Body of pancreas (tissue), 4 donors: Measurements from ENCODE around the gene ZNF786. TPM values are rescaled to one million over a fixed set of nuclear protein-coding genes. Genes with fewer than 3 reads are reported as not detected.
"Not testable (repeated sequence)": the region's sequence is repeated elsewhere in the genome, so short reads cannot be mapped to it uniquely, and the experiment has no call there.

Experiments
- ATAC-seq: fragments of 150-250 bp; one replicate; pipeline ENCODE4 v1.9.1; 2016
- DNase-seq, 4 donors: peaks; one replicate each; pipeline ENCODE4 v3.0.0-alpha.2; 2019
- H3K27ac ChIP-seq, 4 donors: fragments of 200-600 bp; sonication (generic); 1 replicate in 3 of 4; 2 replicates in 1 of 4; pipeline versions ENCODE4 v1.5.1 to v1.6.1; 2016 to 2019; ENCODE audit warnings: mild to moderate bottlenecking in 1 of 4, mixed read lengths in 1 of 4, moderate library complexity in 1 of 4
- H3K27me3 ChIP-seq, 2 donors: fragments of 200-600 bp; sonication (generic); one replicate each; pipeline ENCODE4 v1.6.0; 2016; ENCODE audit warnings: mild to moderate bottlenecking in 1 of 2
- H3K36me3 ChIP-seq, 2 donors: fragments of 200-600 bp; sonication (generic); replicated peaks in 1 of 2; 2 replicates each; pipeline ENCODE4 v1.5.1; 2016; ENCODE audit warnings: low read depth in 2 of 2; ENCODE audit not compliant: insufficient read depth in 1 of 2
- H3K4me1 ChIP-seq: fragments of 200-600 bp; sonication (generic); one replicate; pipeline ENCODE4 v1.6.0; 2016
- H3K4me3 ChIP-seq, 2 donors: fragments of 200-600 bp; sonication (generic); 1 replicate in 1 of 2; 2 replicates in 1 of 2; pipeline ENCODE4 v1.5.1; 2016 to 2019
- H3K9me3 ChIP-seq, 3 donors: fragments of 200-600 bp; sonication (generic); 1 replicate in 2 of 3; 2 replicates in 1 of 3; pipeline ENCODE4 v1.5.1; 2016
- CTCF ChIP-seq, 7 experiments: fragments of 450-650 bp in 4 of 7; fragments of 200-600 bp in 3 of 7; sonication (generic) in 3 of 7; IDR thresholded peaks; one replicate each; pipeline ENCODE4 v1.5.1; 2016 to 2019; ENCODE audit warnings: antibody characterized with exemption in 7 of 7
- POLR2A ChIP-seq, 3 donors: fragments of 450-650 bp; IDR thresholded peaks; one replicate each; pipeline ENCODE4 v1.6.1; 2016; ENCODE audit warnings: antibody characterized with exemption in 3 of 3, mild to moderate bottlenecking in 2 of 3
- WGBS, 2 donors: methylation state at CpG; one replicate each; pipeline ENCODE4 v1.1.5; 2017; 5-methylcytosine and 5-hydroxymethylcytosine counted together
- intact Hi-C: fragments of 100-400 bp; cut with DNase I; formaldehyde crosslinking; loops from one replicate; pipeline ENCODE4 v1.15.1; 2023
- total RNA-seq, 2 donors: library from RNA; depleted of rRNA; stranded (reverse); fragments of >200 nt; gene quantifications; one replicate each; pipeline ENCODE4 v1.1.0, GENCODE V29; 2016

ZNF786 gene
- total RNA-seq, 2 donors from 2014 or later: 1.8 to 5.9 TPM

- 80 to 84% methylated on average over 6 of the region's 6 CpGs for WGBS, 2 donors
- TF ChIP-seq POLR2A (IDR thresholded peaks at IDR 0.05) (no peak), CTCF (IDR thresholded peaks at IDR 0.05) (no peak)
- H3K4me1 ChIP-seq: no peaks in the 10 kb centered on the region
- intact Hi-C loops: no loop called here
- peaks cover 0 to under 1% of the 10 kb centered on the region in 2 donors for H3K36me3 ChIP-seq
- no peaks in the 10 kb centered on the region for H3K9me3 ChIP-seq
- no peak overlapping the region for H3K4me3 ChIP-seq
- DNase-seq (no peak), ATAC-seq (no peak)
- H3K27ac ChIP-seq: no peak overlapping the region
- H3K27me3 ChIP-seq: no peaks in the 10 kb centered on the region
These were observed 8.5 kb upstream of the ZNF786 start for GRCh38 chr7:149099058-149099457.

- Histone ChIP-seq H3K9me3 (no peaks in the 10 kb centered on the region), H3K27ac (no peak overlapping the region), H3K36me3 (no peaks in the 10 kb centered on the region), H3K4me3 (no peak overlapping the region), H3K4me1 (no peaks in the 10 kb centered on the region), H3K27me3 (no peaks in the 10 kb centered on the region)
- intact Hi-C loops: no loop called here
- 66 to 77% methylated on average over 4 of the region's 4 CpGs for WGBS, 2 donors
- TF ChIP-seq POLR2A (IDR thresholded peaks at IDR 0.05) (no peak), CTCF (IDR thresholded peaks at IDR 0.05) (no peak)
- no peak for ATAC-seq
- no peak for DNase-seq
These were observed 6.6 kb upstream of the ZNF786 start for GRCh38 chr7:149097088-149097487.

GRCh38 chr7:149093228-149093627 lies 2.7 kb upstream of the ZNF786 start:
- H3K27me3 ChIP-seq: no peaks in the 10 kb centered on the region
- H3K4me1 ChIP-seq: peaks cover 12% of the 10 kb centered on the region
- no peak overlapping the region for H3K4me3 ChIP-seq
- H3K9me3 ChIP-seq: no peaks in the 10 kb centered on the region
- WGBS, 2 donors: 52% methylated on average over 4 of the region's 4 CpGs
- no peak overlapping the region for H3K27ac ChIP-seq
- TF ChIP-seq POLR2A (IDR thresholded peaks at IDR 0.05) (no peak), CTCF (IDR thresholded peaks at IDR 0.05) (no peak)
- DNase-seq (no peak), ATAC-seq (no peak)
- intact Hi-C loops: no loop called here
- no peaks in the 10 kb centered on the region for H3K36me3 ChIP-seq

GRCh38 chr7:149092244-149092643 lies 1.7 kb upstream of the ZNF786 start:
- H3K4me3 ChIP-seq, intact Hi-C loops, ATAC-seq, H3K27me3 ChIP-seq, H3K9me3 ChIP-seq, DNase-seq, H3K36me3 ChIP-seq: not testable (repeated sequence)
- WGBS, 2 donors: 86 to 94% methylated on average over 20 of the region's 20 CpGs
- peak overlapping the region in 1 of 4 donors; percentile 98 for H3K27ac ChIP-seq
- peaks cover 12% of the 10 kb centered on the region for H3K4me1 ChIP-seq

GRCh38 chr7:149087376-149087775 lies 3.1 kb downstream of the ZNF786 start:
- Histone ChIP-seq H3K9me3 (no peaks in the 10 kb centered on the region), H3K36me3 (no peaks in the 10 kb centered on the region), H3K4me3 (no peak overlapping the region), H3K27ac (no peak overlapping the region), H3K4me1 (peaks cover 12% of the 10 kb centered on the region), H3K27me3 (no peaks in the 10 kb centered on the region)
- WGBS, 2 donors: 92 to 93% methylated on average over 6 of the region's 6 CpGs
- no peak for TF ChIP-seq CTCF (IDR thresholded peaks at IDR 0.05)
- TF ChIP-seq POLR2A (IDR thresholded peaks at IDR 0.05): no peak
- ATAC-seq: no peak
- DNase-seq: no peak
- intact Hi-C loops: no loop called here
